T47D (cell line): ENCODE results near the gene GTF2IRD1.
"Not testable (repeated sequence)": the region's sequence is repeated elsewhere in the genome, so short reads cannot be mapped to it uniquely, and the experiment has no call there.

Source experiments
- DNase-seq, 2 experiments: peaks; one replicate each; pipeline versions ENCODE4 v3.0.0 to v3.0.0-alpha.2; 2011 to 2012; ENCODE audit warnings: low read depth in 1 of 2, low spot score in 1 of 2
- JUND ChIP-seq: IDR thresholded peaks from 2 replicates; pipeline ENCODE4 v1.6.1; 2012; ENCODE audit warnings: low read depth
- in situ Hi-C: cut with HindIII; loops from 2 replicates; pipeline ENCODE4 v1.10.0; 2016; ENCODE audit warnings: low sequenced_read_pairs, low pct_unique_long_range_greater_than_20kb

GTF2IRD1 gene

GRCh38 chr7:74417419-74417971 lies 36.2 kb upstream of the GTF2IRD1 start:
- TF ChIP-seq JUND = no peak
- in situ Hi-C loops = no loop called here
- DNase-seq = peak; percentile 80 to 92

GRCh38 chr7:74418076-74418475 lies 35.6 kb upstream of the GTF2IRD1 start:
- in situ Hi-C loops = no loop called here
- no peak for TF ChIP-seq JUND
- DNase-seq = no peak

GRCh38 chr7:74418538-74418937 lies 35.2 kb upstream of the GTF2IRD1 start:
- in situ Hi-C loops = no loop called here
- TF ChIP-seq JUND = no peak

GRCh38 chr7:74419232-74419631 lies 34.5 kb upstream of the GTF2IRD1 start:
- DNase-seq, in situ Hi-C loops: not testable (repeated sequence)

More at GRCh38 chr7:74418538-74418937, 35.2 kb upstream of the GTF2IRD1 start:
- no peak for DNase-seq

DNA sequence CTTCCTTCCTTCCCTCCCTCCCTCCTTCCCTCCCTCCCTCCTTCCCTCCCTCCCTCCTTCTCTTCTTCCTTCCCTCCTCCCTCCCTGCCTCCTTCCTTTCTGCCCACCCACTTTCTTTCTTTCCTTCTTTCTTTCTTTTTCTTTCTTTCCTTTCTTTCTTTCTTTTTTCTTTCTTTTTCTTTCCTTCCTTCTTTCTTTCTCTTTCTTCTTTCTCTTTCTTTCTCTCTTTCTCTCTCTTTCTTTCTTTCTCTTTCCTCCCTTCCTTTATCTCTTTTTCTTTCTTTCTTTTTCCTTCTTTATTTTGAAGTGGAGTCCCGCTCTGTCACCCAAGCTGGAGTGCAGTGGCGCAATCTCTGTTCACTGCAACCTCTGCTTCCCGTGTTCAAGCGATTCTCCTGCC lies 33.7 kb upstream of the GTF2IRD1 start:
- DNase-seq = no peak
- in situ Hi-C loops = no loop called here
- TF ChIP-seq JUND = no peak

GRCh38 chr7:74424291-74424880 lies 29.3 kb upstream of the GTF2IRD1 start:
- no peak for DNase-seq
- in situ Hi-C loops = no loop called here
- no peak for TF ChIP-seq JUND

DNA sequence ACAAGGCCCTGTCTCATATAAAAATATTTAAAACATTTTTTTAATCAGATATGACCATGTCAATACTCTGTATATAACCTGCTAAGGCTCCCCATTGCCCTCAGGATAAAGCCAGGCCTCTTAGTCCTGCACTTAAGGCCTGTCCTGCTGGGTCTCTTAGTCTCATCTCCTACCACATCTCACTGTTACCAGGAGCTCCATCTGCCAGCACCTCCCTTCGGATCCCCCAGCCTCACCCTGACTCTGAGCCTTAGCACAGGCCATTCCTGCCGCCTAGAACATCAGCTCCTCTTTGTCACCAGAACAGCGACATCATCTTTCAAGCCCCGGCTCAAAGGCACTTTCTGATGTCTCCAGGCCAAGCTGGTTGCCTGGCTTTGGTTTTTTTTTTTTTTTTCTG lies 25.7 kb upstream of the GTF2IRD1 start:
- in situ Hi-C loops = no loop called here
- DNase-seq = no peak
- TF ChIP-seq JUND = no peak

DNA sequence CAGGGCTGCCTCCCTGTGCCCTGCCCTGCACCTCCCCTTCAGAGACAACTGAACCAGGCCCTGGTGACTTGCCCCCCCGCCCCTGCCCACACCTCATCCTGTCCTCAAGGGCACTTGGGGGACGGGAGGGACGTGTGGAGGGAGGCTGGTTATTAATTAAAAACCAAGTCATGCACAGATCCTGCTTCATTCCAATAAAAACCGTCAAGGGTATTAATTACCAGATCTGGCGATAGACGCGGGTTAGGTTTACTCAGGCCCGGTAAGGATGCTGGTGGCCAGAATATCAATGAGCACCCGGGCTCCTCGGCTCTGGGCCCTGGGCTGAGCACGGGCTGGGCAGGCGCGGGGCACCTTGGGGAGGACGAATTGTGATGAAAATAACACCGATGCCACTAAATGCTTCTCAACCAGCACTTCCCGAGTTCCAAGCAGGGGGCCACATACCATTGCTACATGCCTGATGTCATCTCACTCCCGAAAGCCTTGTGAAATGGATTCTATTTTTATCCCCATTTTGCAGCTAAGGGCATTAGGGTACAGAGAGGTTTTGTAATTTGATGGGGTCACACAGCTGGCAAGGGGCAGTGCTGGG lies 24.5 kb upstream of the GTF2IRD1 start:
- DNase-seq = no peak
- in situ Hi-C loops = no loop called here
- no peak for TF ChIP-seq JUND

DNA sequence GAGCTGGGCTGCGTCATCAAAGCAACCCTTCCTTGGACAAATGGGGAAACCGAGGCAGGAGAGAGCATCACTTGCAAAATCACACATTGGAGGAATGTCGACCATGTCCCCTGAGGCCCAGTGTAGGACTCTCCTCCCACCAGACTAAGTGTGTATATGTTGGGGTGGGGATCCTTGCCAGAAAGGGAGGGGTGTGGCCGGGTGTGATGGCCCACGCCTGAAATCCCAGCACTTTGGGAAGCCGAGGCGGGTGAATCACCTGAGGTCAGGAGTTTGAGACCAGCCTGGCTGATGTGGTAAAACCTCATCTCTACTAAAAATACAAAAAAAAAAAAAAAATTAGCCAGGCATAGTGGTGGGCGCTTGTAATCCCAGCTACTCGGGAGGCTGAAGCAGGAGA lies 23.3 kb upstream of the GTF2IRD1 start:
- in situ Hi-C loops, DNase-seq: not testable (repeated sequence)

DNA sequence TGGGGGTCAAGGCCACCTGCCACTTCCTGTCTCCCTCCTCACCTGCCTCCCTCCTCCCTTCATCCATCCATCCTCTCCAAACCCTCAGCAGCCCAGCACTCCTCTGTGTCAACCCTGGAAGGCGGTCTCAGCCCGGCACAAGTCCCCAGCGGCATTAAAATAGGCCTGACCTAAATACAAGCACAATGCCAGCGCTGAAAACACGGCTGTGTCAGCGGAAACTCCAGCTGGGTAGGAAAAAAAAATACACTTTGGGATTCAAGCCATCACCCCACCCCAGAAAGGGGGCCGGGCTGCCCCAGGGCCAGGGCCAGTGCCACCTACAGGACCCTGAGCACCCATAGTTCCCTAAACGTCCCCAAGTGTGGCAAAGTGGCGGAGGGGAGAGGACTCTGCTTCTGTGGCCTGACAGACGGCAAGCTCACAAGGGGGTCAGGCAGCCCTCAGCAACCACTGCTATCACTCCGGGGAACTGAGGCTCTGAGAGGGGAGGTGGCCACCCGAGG lies 22.7 kb upstream of the GTF2IRD1 start:
- DNase-seq = no peak
- TF ChIP-seq JUND = no peak
- in situ Hi-C loops = no loop called here

- DNase-seq = not testable (repeated sequence)
Measured at GRCh38 chr7:74437291-74437571, 16.5 kb upstream of the GTF2IRD1 start.

DNA sequence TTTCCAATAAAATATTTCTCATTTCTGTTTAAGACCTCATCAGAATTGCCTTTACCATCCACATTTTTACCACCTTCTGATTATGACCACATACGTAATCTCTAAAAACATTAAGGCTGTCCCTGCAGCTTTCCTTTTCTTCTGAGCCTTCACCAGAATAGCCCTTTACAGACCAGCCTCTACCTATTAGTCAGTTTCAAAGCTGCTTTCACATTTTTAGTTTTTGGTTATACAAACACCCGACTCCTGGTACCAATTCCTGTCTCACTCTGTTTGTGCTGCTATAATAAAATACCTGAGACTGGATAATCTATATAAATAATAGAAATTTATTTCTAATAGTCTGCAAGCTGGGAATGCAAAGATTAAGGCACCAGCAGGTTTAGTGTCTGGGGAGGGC lies 15.4 kb upstream of the GTF2IRD1 start:
- TF ChIP-seq JUND = no peak
- in situ Hi-C loops = no loop called here
- DNase-seq = no peak

More at GRCh38 chr7:74437291-74437571, 16.5 kb upstream of the GTF2IRD1 start:
- in situ Hi-C loops = not testable (repeated sequence)

- in situ Hi-C loops = no loop called here
- no peak for DNase-seq
- no peak for TF ChIP-seq JUND
Measured at GRCh38 chr7:74439541-74439940, 14.2 kb upstream of the GTF2IRD1 start.

DNA sequence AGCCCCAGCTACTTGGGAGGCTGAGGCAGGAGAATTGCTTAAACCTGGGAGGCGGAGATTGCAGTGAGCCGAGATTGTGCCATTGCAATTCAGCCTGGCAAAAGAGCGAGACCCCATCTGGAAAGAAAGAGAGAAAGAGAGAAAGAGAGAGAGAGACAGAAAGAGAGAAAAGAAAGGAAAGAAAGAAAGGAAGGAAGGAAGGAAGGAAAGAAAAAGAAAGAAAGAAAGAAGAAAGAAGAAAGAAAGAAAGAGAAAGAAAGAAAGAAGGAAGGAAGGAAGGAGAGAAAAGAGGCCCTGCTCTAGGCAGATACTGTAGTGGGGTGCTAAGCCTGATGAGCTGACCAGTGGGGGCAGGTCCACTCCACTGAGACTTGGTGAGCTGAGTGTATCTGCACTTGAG lies 13.6 kb upstream of the GTF2IRD1 start:
- DNase-seq, in situ Hi-C loops: not testable (repeated sequence)
